HepG2 (cell line): ENCODE results near the gene NTM.

ENCODE experiments used
- ATF1 ChIP-seq: IDR thresholded peaks from 2 replicates; pipeline ENCODE4 v1.6.1; 2016; ENCODE audit warnings: mild to moderate bottlenecking, control low read depth
- ATRX ChIP-seq: sonication (generic); formaldehyde crosslinking; IDR thresholded peaks from 2 replicates; pipeline ENCODE4 v1.4.0; 2020; ENCODE audit warnings: missing genetic modification reagents, borderline replicate concordance
- FLYWCH1 ChIP-seq: sonication (generic); formaldehyde crosslinking; IDR thresholded peaks from 2 replicates; pipeline ENCODE4 v1.8.1; 2023; ENCODE audit warnings: mild to moderate bottlenecking, missing genetic modification reagents
- GABPB1 ChIP-seq: IDR thresholded peaks from 2 replicates; pipeline ENCODE4 v1.6.1; 2016; ENCODE audit warnings: mild to moderate bottlenecking, missing genetic modification reagents, moderate library complexity, missing compliant biosample characterization
- MLXIP ChIP-seq: sonication (generic); formaldehyde crosslinking; IDR thresholded peaks from 2 replicates; pipeline ENCODE4 v1.9.0; 2021; ENCODE audit warnings: missing genetic modification reagents, borderline replicate concordance
- POLR2A ChIP-seq, 2 experiments: IDR thresholded peaks; 2 replicates each; pipeline ENCODE4 v1.6.1; 2011; ENCODE audit warnings: low read depth in 2 of 2, low read length in 2 of 2, mild to moderate bottlenecking in 1 of 2, moderate library complexity in 1 of 2; ENCODE audit not compliant: insufficient read depth in 1 of 2
- POLR2AphosphoS2 ChIP-seq: IDR thresholded peaks from 2 replicates; pipeline ENCODE4 v1.6.1; 2011; ENCODE audit warnings: low read depth, low read length, improper control_type of control experiment
- SKIL ChIP-seq: sonication (generic); formaldehyde crosslinking; IDR thresholded peaks from 2 replicates; pipeline ENCODE4 v1.8.0; 2022; ENCODE audit warnings: missing genetic modification reagents, mild to moderate bottlenecking, moderate library complexity, borderline replicate concordance
- TAF1 ChIP-seq: sonication (generic); formaldehyde crosslinking; IDR thresholded peaks from 2 replicates; pipeline ENCODE4 v1.4.0; 2020; ENCODE audit warnings: missing genetic modification reagents
- ZNF589 ChIP-seq: sonication (generic); formaldehyde crosslinking; conservative IDR thresholded peaks from 2 replicates; pipeline ENCODE4 v1.8.0; 2022; ENCODE audit warnings: mild to moderate bottlenecking, moderate library complexity, missing genetic modification reagents
- ZZZ3 ChIP-seq: sonication (generic); formaldehyde crosslinking; IDR thresholded peaks from 2 replicates; pipeline ENCODE4 v1.4.0; 2020; ENCODE audit warnings: missing genetic modification reagents, mild to moderate bottlenecking, borderline replicate concordance
- TF ChIP-seq, protein P1 (sequence below): sonication (generic); formaldehyde crosslinking; IDR thresholded peaks from 2 replicates; pipeline ENCODE4 v1.4.0; 2020; ENCODE audit warnings: missing genetic modification reagents

GRCh38 chr11:131973061-131973460 lies 602.6 kb downstream of the NTM start:
- TF ChIP-seq FLYWCH1 = no peak
- no peak for TF ChIP-seq ZZZ3
- no peak for TF ChIP-seq ATF1
- no peak for TF ChIP-seq SKIL
- no peak for TF ChIP-seq GABPB1 (CRISPR knock-in tag)
- no peak for TF ChIP-seq POLR2AphosphoS2
- no peak for TF ChIP-seq MLXIP
- TF ChIP-seq, protein P1, sequence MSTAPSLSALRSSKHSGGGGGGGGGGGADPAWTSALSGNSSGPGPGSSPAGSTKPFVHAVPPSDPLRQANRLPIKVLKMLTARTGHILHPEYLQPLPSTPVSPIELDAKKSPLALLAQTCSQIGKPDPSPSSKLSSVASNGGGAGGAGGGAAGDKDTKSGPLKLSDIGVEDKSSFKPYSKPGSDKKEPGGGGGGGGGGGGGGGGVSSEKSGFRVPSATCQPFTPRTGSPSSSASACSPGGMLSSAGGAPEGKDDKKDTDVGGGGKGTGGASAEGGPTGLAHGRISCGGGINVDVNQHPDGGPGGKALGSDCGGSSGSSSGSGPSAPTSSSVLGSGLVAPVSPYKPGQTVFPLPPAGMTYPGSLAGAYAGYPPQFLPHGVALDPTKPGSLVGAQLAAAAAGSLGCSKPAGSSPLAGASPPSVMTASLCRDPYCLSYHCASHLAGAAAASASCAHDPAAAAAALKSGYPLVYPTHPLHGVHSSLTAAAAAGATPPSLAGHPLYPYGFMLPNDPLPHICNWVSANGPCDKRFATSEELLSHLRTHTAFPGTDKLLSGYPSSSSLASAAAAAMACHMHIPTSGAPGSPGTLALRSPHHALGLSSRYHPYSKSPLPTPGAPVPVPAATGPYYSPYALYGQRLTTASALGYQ (CRISPR knock-in tag) = no peak
- no peak for TF ChIP-seq ATRX (CRISPR knock-in tag)
- no peak for TF ChIP-seq TAF1 (CRISPR knock-in tag)
- no peak for TF ChIP-seq POLR2A (IDR thresholded peaks at IDR 0.05; ENCODE audit: insufficient read depth in 1 of 2, low read depth in 2 of 2, low read length in 2 of 2)
- TF ChIP-seq ZNF589 = no peak
